DMS53 treated with DMSO at 0.1 percent for 48 hours (cell line): ENCODE measurements around the gene SPTAN1.
"Not testable (repeated sequence)": the region's sequence is repeated elsewhere in the genome, so short reads cannot be mapped to it uniquely, and the experiment has no call there.

Experiments
- DNase-seq: peaks from one replicate; lab custom pipeline; 2025; ENCODE audit not compliant: unreplicated experiment; lab: John Stamatoyannopoulos, UW

SPTAN1 gene

GRCh38 chr9:128552744-128553440, 505 bp downstream of the SPTAN1 start:
- DNase-seq, result peak; percentile 9

- no peak for DNase-seq
Observed at GRCh38 chr9:128553728-128554127, 1.3 kb downstream of the SPTAN1 start.

GRCh38 chr9:128554155-128554862, 1.9 kb downstream of the SPTAN1 start:
- no peak for DNase-seq

GRCh38 chr9:128555180-128555721, 2.9 kb downstream of the SPTAN1 start:
- no peak for DNase-seq

GRCh38 chr9:128556276-128556675, 3.9 kb downstream of the SPTAN1 start:
- DNase-seq, result no peak

- no peak for DNase-seq
Observed at GRCh38 chr9:128556926-128557634, 4.7 kb downstream of the SPTAN1 start.

GRCh38 chr9:128558431-128559310, 6.3 kb downstream of the SPTAN1 start:
- DNase-seq, result no peak

- DNase-seq, result no peak
Observed at GRCh38 chr9:128565578-128565977, 13.2 kb downstream of the SPTAN1 start.

GRCh38 chr9:128568470-128569078, 16.2 kb downstream of the SPTAN1 start:
- no peak for DNase-seq

GRCh38 chr9:128575469-128575868, 23.1 kb downstream of the SPTAN1 start:
- no peak for DNase-seq

GRCh38 chr9:128575916-128576315, 23.5 kb downstream of the SPTAN1 start:
- DNase-seq, result no peak

- no peak for DNase-seq
Observed at GRCh38 chr9:128577206-128577605, 24.8 kb downstream of the SPTAN1 start.

- no peak for DNase-seq
Observed at GRCh38 chr9:128579194-128579593, 26.8 kb downstream of the SPTAN1 start.

- no peak for DNase-seq
Observed at GRCh38 chr9:128580731-128581130, 28.3 kb downstream of the SPTAN1 start.

GRCh38 chr9:128585155-128585554, 32.8 kb downstream of the SPTAN1 start:
- DNase-seq, result not testable (repeated sequence)

- not testable (repeated sequence) for DNase-seq
Observed at GRCh38 chr9:128586934-128587333, 34.5 kb downstream of the SPTAN1 start.

GRCh38 chr9:128587453-128587852, 35.1 kb downstream of the SPTAN1 start:
- DNase-seq, result no peak

GRCh38 chr9:128588581-128589233, 36.3 kb downstream of the SPTAN1 start:
- no peak for DNase-seq

GRCh38 chr9:128593039-128593438, 40.7 kb downstream of the SPTAN1 start:
- DNase-seq, result no peak

- DNase-seq, result no peak
Observed at GRCh38 chr9:128593856-128594255, 41.5 kb downstream of the SPTAN1 start.
